Measurements from ENCODE around the gene CRADD.

CRADD gene

DNA sequence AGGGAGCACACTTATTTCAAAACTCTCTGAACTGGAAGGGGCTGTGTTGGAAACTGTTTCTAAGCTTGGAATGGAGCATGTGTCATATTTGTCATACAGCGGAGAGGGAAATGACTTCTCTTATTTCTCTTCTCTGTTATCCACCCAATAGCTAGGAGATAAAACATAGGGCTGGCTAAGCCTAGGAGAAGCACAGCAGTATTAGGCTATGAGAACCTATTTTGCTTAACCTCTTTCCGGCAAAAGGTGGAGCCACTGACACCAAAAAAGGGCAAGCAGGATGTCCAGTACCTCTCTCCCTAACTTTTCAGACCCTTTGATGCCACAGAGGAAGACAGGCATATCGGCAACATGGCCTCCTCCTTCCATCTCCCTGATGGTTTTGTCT lies 148.3 kb downstream of the CRADD start:
- peak; percentile 51 for DNase-seq (ENCODE audit: low read depth)
- TF ChIP-seq, protein P1, sequence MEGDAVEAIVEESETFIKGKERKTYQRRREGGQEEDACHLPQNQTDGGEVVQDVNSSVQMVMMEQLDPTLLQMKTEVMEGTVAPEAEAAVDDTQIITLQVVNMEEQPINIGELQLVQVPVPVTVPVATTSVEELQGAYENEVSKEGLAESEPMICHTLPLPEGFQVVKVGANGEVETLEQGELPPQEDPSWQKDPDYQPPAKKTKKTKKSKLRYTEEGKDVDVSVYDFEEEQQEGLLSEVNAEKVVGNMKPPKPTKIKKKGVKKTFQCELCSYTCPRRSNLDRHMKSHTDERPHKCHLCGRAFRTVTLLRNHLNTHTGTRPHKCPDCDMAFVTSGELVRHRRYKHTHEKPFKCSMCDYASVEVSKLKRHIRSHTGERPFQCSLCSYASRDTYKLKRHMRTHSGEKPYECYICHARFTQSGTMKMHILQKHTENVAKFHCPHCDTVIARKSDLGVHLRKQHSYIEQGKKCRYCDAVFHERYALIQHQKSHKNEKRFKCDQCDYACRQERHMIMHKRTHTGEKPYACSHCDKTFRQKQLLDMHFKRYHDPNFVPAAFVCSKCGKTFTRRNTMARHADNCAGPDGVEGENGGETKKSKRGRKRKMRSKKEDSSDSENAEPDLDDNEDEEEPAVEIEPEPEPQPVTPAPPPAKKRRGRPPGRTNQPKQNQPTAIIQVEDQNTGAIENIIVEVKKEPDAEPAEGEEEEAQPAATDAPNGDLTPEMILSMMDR (IDR thresholded peaks at IDR 0.05; ENCODE audit: low read length, missing control alignments) = no peak
- no peak overlapping the region for H3K4me3 ChIP-seq (replicated peaks; ENCODE audit: low read depth, low read length)

DNA sequence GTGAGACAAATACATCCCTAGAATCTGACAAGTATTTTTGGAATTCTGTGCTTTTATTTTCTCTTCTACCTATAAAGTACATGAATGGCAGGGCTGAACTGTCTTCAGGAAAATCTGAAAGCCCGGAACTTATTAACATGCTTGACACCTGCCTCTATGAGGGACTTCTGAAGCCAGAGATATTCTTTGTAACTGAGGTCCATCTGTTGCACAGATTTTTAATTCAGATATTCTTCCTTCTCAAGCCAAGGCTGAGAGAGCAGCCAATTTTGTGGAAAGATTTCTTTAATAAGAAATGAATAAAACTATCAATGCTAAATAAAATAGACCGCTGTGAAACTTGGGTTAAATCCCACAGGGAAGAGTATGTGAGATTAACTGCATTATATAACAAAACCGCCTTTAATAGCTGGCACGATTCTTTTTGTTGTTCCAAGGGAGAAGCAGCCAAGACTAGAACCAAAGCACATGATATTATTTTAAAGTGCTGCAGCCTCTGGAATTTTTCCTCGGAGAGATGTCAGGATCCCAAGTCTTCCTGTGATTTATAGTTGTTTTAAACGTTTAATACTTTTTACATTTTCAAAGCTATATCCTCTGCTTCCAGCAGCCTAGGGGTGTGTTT lies 148.9 kb downstream of the CRADD start:
- H3K4me3 ChIP-seq (replicated peaks; ENCODE audit: low read depth, low read length) = no peak overlapping the region
- TF ChIP-seq, protein P1 (IDR thresholded peaks at IDR 0.05; ENCODE audit: low read length, missing control alignments) = no peak
- no peak for DNase-seq (ENCODE audit: low read depth)

DNA sequence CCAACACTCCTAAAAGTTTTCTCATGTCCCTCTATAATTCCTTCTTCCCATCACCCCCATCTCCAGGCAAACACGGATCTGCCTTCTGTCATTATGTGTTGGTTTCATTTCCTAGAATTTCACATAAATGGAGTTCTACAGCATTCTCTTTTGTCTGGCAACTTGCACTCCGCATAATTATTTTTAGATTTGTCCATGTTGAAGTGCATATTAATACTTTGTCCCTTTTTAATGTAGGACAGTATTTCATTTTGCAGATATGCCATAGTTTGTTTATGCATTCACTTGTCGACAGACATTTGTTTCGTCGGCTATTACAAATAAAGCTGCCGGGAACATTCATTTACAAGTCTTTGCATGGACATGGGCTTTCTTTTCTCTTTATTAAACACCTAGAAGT lies 150.0 kb downstream of the CRADD start:
- TF ChIP-seq, protein P1 (IDR thresholded peaks at IDR 0.05; ENCODE audit: low read length, missing control alignments) = no peak
- DNase-seq (ENCODE audit: low read depth) = no peak
- no peak overlapping the region for H3K4me3 ChIP-seq (replicated peaks; ENCODE audit: low read depth, low read length)

DNA sequence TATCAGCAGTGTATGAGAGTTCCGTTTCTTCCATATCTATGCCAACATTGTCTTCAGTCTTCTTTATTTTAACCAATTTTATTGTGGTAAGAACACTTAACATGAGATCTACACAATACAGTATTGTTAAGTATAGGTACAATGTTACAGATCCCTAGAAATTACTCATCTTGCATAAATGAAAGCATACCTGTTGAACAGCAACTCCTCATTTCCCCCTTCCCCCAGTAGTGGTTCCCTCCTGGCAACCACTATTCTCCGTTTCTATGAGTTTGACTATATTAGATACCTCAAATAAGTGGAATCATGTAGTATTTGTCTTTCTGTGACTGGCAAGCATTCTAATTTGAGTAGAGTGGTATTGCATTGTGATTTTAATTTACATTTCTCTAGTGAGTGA lies 150.5 kb downstream of the CRADD start:
- no peak for DNase-seq (ENCODE audit: low read depth)
- no peak overlapping the region for H3K4me3 ChIP-seq (replicated peaks; ENCODE audit: low read depth, low read length)
- TF ChIP-seq, protein P1 (IDR thresholded peaks at IDR 0.05; ENCODE audit: low read length, missing control alignments) = no peak

DNA sequence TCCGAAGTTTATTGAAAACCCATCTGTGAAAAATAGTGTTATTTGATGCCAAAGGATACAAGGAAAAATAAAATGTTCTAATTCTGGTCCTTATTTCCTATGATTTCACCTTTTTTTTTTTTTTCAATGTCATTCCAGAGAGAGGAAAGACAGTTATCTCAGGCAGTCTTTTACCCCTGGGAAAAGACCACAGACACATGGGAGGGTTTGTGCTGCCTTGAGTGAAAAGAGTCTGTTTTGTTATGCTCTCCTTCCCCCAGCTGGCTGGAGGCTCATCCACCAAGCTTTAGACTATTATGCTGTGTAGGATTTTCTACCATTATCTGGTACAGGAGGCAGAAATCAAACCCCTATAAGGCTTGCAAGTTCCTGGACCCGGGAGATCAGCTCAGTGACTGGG lies 151.8 kb downstream of the CRADD start:
- H3K4me3 ChIP-seq (replicated peaks; ENCODE audit: low read depth, low read length) = no peak overlapping the region
- TF ChIP-seq, protein P1 (IDR thresholded peaks at IDR 0.05; ENCODE audit: low read length, missing control alignments) = no peak
- DNase-seq (ENCODE audit: low read depth) = no peak

DNA sequence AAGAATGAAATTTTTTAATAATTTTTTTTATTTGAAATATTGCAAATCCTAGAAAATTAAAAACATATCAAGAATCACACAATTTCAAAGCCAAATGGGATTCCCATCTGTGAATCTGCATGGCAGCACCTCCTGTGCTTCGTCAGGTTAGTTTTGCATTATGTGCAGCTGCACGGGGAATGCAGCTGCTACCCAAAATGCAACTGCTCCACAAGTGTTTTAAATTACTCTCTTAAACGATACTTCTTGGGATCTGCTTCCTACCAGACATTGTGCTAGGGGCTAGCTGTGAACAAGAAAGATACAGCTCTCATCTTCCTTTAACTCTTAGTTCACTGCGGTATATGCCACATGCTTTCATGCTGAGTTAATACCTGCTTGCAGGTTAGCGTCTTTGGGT lies 154.2 kb downstream of the CRADD start:
- no peak for DNase-seq (ENCODE audit: low read depth)
- TF ChIP-seq, protein P1 (IDR thresholded peaks at IDR 0.05; ENCODE audit: low read length, missing control alignments) = no peak
- H3K4me3 ChIP-seq (replicated peaks; ENCODE audit: low read depth, low read length) = no peak overlapping the region

DNA sequence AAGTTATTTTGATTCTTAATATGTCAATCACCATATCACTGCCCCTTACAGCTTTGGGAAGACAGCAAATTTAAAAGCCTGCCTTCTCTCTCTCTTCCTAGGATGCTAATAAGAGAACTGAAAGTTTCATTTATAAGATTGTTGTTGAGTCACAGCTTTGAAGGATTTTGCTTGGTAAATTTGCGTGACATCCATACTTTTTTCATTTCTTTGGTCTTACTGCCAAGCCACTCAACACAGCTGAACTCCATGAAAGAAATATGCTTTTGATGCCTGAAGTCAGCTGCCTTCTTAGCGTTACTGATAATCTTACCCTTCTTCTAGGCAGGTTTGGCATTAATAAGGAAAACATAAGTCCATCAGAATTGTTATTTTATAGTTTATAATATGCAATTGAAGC lies 155.0 kb downstream of the CRADD start:
- H3K4me3 ChIP-seq (replicated peaks; ENCODE audit: low read depth, low read length) = no peak overlapping the region
- TF ChIP-seq, protein P1 (IDR thresholded peaks at IDR 0.05; ENCODE audit: low read length, missing control alignments) = no peak
- no peak for DNase-seq (ENCODE audit: low read depth)
